Measurements from ENCODE around the gene LUC7L.

The LUC7L gene

DNA sequence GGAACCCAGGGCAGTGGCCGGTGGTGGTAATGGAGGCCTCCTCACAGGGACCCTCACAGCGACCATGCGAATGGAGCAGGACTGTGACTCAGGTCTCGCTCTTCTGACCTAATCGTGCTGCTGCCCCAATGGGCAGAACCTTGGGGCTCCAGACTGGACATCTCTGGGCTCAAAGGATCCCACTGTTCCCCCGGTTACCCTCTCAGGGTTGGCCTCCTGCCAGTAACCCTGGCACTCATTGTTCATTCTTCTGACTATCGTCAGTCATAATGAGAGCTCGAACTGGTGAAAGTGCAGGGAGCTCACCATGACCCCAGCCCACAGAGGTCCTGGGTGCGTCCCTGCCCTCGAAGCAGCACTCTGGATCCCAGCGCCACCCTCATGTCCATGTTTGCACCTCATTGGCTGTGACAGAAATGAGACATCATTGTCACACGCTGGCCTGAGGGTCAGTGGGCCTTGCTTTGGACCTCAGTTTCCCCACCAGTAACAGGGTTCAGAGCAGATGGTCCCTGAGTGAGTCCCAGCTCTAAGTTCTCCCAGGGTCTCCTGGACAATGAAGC is 86.8 kb downstream of the LUC7L start:
- TF ChIP-seq SIN3A (IDR thresholded peaks at IDR 0.05; ENCODE audit: borderline replicate concordance, insufficient read depth, low read length), result no peak
- TF ChIP-seq, protein P1, sequence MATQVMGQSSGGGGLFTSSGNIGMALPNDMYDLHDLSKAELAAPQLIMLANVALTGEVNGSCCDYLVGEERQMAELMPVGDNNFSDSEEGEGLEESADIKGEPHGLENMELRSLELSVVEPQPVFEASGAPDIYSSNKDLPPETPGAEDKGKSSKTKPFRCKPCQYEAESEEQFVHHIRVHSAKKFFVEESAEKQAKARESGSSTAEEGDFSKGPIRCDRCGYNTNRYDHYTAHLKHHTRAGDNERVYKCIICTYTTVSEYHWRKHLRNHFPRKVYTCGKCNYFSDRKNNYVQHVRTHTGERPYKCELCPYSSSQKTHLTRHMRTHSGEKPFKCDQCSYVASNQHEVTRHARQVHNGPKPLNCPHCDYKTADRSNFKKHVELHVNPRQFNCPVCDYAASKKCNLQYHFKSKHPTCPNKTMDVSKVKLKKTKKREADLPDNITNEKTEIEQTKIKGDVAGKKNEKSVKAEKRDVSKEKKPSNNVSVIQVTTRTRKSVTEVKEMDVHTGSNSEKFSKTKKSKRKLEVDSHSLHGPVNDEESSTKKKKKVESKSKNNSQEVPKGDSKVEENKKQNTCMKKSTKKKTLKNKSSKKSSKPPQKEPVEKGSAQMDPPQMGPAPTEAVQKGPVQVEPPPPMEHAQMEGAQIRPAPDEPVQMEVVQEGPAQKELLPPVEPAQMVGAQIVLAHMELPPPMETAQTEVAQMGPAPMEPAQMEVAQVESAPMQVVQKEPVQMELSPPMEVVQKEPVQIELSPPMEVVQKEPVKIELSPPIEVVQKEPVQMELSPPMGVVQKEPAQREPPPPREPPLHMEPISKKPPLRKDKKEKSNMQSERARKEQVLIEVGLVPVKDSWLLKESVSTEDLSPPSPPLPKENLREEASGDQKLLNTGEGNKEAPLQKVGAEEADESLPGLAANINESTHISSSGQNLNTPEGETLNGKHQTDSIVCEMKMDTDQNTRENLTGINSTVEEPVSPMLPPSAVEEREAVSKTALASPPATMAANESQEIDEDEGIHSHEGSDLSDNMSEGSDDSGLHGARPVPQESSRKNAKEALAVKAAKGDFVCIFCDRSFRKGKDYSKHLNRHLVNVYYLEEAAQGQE (IDR thresholded peaks at IDR 0.05; ENCODE audit: insufficient read depth in 1 of 2, low read depth in 2 of 2, low read length in 2 of 2), result no peak
- no peak for TF ChIP-seq POLR2AphosphoS5 (IDR thresholded peaks at IDR 0.05; ENCODE audit: low read depth, low read length)
- no peak for TF ChIP-seq TAF1 (IDR thresholded peaks at IDR 0.05; ENCODE audit: borderline replicate concordance, insufficient read depth, low read length)
- no peak for TF ChIP-seq FOXP2 (optimal IDR thresholded peaks at IDR 0.05; ENCODE audit: borderline replicate concordance, extremely low read depth, extremely low read length, insufficient read depth)

DNA sequence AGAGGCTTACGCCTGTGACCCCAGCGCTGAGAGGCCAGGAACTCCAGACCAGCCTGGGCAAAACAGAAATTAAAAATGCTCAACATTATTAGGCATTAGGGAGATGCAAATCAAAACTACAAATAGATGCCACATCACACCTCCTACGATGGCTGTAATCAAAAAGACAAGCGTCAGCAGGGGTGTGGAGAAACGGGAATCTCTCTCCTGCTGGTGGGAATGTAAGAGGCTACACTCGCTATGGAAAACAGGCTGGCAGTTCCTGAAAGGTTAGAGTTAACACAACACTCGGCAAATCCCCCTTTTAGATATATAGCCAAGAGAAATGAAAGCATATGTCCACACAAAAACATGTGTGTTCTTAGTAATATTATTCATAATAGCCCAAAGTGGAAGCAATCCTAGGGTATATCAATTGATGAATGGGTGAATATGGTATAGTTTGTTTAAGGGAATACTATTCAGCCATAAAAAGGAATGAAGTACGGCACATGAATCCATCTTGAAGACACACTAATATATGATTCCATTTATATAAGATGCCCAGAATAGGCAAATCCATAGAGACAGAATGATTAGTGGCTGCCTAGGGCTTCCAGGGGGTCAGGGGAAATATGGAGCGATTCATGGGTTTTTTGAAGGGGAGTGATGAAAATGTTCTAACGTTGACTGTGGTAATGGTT is 88.9 kb downstream of the LUC7L start:
- no peak for TF ChIP-seq SIN3A (IDR thresholded peaks at IDR 0.05; ENCODE audit: borderline replicate concordance, insufficient read depth, low read length)
- no peak for TF ChIP-seq FOXP2 (optimal IDR thresholded peaks at IDR 0.05; ENCODE audit: borderline replicate concordance, extremely low read depth, extremely low read length, insufficient read depth)
- TF ChIP-seq, protein P1 (IDR thresholded peaks at IDR 0.05; ENCODE audit: insufficient read depth in 1 of 2, low read depth in 2 of 2, low read length in 2 of 2), result no peak
- no peak for TF ChIP-seq TAF1 (IDR thresholded peaks at IDR 0.05; ENCODE audit: borderline replicate concordance, insufficient read depth, low read length)
